Breast epithelium (tissue), 3 donors: ENCODE measurements around the gene HEATR9.

Experiments
- POLR2AphosphoS5 ChIP-seq, 3 donors: sonication (generic); formaldehyde crosslinking; IDR thresholded peaks; one replicate each; pipeline ENCODE4 v1.6.1; 2017; ENCODE audit warnings: antibody characterized with exemption in 3 of 3
- TF ChIP-seq, protein P1 (sequence below), 3 donors: fragments of 450-650 bp; IDR thresholded peaks; one replicate each; pipeline ENCODE4 v1.5.1; 2016 to 2017; ENCODE audit warnings: antibody characterized with exemption in 3 of 3, mild to moderate bottlenecking in 3 of 3, moderate library complexity in 3 of 3

DNA sequence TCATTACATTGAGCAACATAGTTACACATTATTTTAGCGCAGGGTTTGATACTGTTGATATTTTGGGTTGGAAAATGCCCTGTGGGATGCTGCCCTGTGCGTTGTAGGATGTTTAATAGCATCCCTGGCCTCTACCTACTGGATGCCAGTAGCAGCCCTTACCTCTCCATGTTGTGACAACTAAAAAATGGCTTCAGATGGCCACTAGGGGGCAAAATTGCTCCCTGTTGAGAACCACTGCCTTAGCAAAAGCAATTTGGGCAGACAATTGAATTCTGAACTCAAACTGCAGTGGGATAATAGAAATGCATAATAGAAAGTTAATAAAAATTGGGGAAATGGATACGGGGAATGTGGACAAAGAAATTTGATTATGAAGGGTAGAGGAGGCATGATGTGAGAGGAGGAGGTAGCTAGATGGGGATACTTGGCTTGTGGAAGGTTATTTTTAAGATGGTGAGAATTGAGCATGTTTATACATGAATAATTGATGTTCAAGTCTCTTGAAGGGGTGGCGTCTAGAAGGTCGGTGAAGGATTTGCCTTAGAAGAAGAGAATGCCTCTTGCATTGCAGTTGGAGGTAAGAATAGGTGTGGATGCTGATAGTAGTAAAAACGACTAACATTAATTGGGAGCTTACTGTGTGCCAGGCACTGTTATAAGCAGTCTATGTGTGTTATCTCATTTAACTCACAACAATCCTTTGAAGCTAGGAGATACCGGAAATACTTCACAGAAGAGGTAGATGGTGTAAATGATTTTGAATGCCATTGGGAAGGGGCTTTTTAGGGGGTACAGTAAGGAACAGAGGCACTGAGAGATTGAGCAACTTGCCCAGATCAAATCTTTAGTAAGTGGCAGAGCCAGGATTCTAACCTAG is 19.0 kb downstream of the HEATR9 start:
- TF ChIP-seq, protein P1, sequence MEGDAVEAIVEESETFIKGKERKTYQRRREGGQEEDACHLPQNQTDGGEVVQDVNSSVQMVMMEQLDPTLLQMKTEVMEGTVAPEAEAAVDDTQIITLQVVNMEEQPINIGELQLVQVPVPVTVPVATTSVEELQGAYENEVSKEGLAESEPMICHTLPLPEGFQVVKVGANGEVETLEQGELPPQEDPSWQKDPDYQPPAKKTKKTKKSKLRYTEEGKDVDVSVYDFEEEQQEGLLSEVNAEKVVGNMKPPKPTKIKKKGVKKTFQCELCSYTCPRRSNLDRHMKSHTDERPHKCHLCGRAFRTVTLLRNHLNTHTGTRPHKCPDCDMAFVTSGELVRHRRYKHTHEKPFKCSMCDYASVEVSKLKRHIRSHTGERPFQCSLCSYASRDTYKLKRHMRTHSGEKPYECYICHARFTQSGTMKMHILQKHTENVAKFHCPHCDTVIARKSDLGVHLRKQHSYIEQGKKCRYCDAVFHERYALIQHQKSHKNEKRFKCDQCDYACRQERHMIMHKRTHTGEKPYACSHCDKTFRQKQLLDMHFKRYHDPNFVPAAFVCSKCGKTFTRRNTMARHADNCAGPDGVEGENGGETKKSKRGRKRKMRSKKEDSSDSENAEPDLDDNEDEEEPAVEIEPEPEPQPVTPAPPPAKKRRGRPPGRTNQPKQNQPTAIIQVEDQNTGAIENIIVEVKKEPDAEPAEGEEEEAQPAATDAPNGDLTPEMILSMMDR (IDR thresholded peaks at IDR 0.05) = peak in 2 of 3 donors; percentile 9 to 54
- no peak for TF ChIP-seq POLR2AphosphoS5 (IDR thresholded peaks at IDR 0.05)
